ENCODE data around the gene CCDC195.
"Not testable (repeated sequence)": the region's sequence is repeated elsewhere in the genome, so short reads cannot be mapped to it uniquely, and the experiment has no call there.

DNA sequence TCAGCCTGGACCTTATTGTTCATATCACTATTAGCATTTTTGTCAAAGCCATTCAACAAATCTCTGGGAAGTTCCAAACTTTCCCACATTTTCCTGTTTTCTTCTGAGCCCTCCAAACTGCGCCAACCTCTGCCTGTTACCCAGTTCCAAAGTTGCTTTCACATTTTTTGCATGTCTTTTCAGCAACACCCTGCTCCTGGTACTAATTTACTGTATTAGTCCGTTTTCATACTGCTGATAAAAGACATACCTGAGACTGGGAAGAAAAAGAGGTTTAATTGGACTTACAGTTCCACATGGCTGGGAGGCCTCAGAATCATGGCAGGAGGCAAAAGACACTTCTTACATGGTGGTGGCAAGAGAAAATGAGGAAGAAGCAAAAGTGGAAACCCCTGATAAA, 52.8 kb downstream of the CCDC195 start:
- not testable (repeated sequence) for TF ChIP-seq POLR2A (IDR thresholded peaks at IDR 0.05; ENCODE audit: low read length); GATA1 (IDR thresholded peaks at IDR 0.05; ENCODE audit: low read depth, low read length)

Data from erythroblast (primary cell).